GM12864 (cell line): ENCODE results near the gene NELFCD.
A peak's percentile ranks its signal among the peaks of the same experiment; 100 is the strongest.
"Not testable (repeated sequence)": the region's sequence is repeated elsewhere in the genome, so short reads cannot be mapped to it uniquely, and the experiment has no call there.

ENCODE experiments used
- DNase-seq: peaks from one replicate; pipeline ENCODE4 v3.0.0-alpha.2; 2011; ENCODE audit warnings: low read depth
- H3K4me3 ChIP-seq: 2 replicates; pipeline ENCODE4 v1.5.1; 2011; ENCODE audit warnings: mild to moderate bottlenecking, low read depth, low read length, control low read depth
- CTCF ChIP-seq: IDR thresholded peaks from 2 replicates; pipeline ENCODE4 v1.5.1; 2011; ENCODE audit warnings: low read depth, mild to moderate bottlenecking, moderate library complexity, low read length, control low read depth, inconsistent platforms; ENCODE audit errors: missing control alignments

The NELFCD gene

GRCh38 chr20:58945965-58946631 is 35.0 kb upstream of the NELFCD start:
- H3K4me3 ChIP-seq: no peak overlapping the region
- TF ChIP-seq CTCF: no peak
- no peak for DNase-seq

GRCh38 chr20:58947797-58948388 is 33.2 kb upstream of the NELFCD start:
- not testable (repeated sequence) for H3K4me3 ChIP-seq, DNase-seq

- no peak for DNase-seq
- peak; percentile 8 for TF ChIP-seq CTCF
- no peak overlapping the region for H3K4me3 ChIP-seq
Observed at GRCh38 chr20:58950603-58951002, 30.5 kb upstream of the NELFCD start.

GRCh38 chr20:58953050-58953449 is 28.0 kb upstream of the NELFCD start:
- no peak overlapping the region for H3K4me3 ChIP-seq
- TF ChIP-seq CTCF: no peak
- DNase-seq: no peak

- no peak overlapping the region for H3K4me3 ChIP-seq
- DNase-seq: no peak
- TF ChIP-seq CTCF: no peak
Observed at GRCh38 chr20:58956078-58956477, 25.0 kb upstream of the NELFCD start.

GRCh38 chr20:58959652-58960051 is 21.4 kb upstream of the NELFCD start:
- DNase-seq: no peak
- TF ChIP-seq CTCF: no peak
- no peak overlapping the region for H3K4me3 ChIP-seq

GRCh38 chr20:58963060-58963584 is 17.9 kb upstream of the NELFCD start:
- no peak overlapping the region for H3K4me3 ChIP-seq
- no peak for TF ChIP-seq CTCF
- DNase-seq: no peak

GRCh38 chr20:58963922-58964321 is 17.1 kb upstream of the NELFCD start:
- not testable (repeated sequence) for DNase-seq, H3K4me3 ChIP-seq
